ENCODE measurements around the gene CDC42BPA.

GRCh38 chr1:227335242-227336020, 17.1 kb upstream of the CDC42BPA start:
- TF ChIP-seq CTCF (conservative IDR thresholded peaks at IDR 0.05; ENCODE audit: low read depth, low read length) (no peak), EZH2 (IDR thresholded peaks at IDR 0.05; ENCODE audit: low read length, unreplicated experiment) (no peak)
